T-helper 17 cell (primary cell): ENCODE data around the gene TMEM127. TPM values are rescaled to one million over a fixed set of nuclear protein-coding genes. Genes with fewer than 3 reads are reported as not detected.
"Not testable (repeated sequence)": the region's sequence is repeated elsewhere in the genome, so short reads cannot be mapped to it uniquely, and the experiment has no call there.

Experiments used
- ATAC-seq: fragments of 150-1000 bp; cut with Tn5 transposase; 2 replicates; pipeline ENCODE4 v1.10.0; 2021; ENCODE audit warnings: mild to moderate bottlenecking, moderate library complexity
- DNase-seq, 3 donors: peaks; one replicate each; pipeline versions ENCODE4 v3.0.0 to v3.0.0-alpha.2; 2020 to 2021
- H3K9me3 ChIP-seq: one replicate; pipeline ENCODE4 v1.7.0; 2013; ENCODE audit warnings: low read length, mild to moderate bottlenecking; ENCODE audit not compliant: control insufficient read depth, poor library complexity, severe bottlenecking
- H3K27ac Mint-ChIP-seq: one replicate; pipeline ENCODE4 v1.8.0; 2022; ENCODE audit warnings: mild to moderate bottlenecking, moderate library complexity, mixed read lengths
- H3K27me3 Mint-ChIP-seq: one replicate; pipeline ENCODE4 v1.8.0; 2022; ENCODE audit warnings: mixed read lengths
- H3K36me3 Mint-ChIP-seq: one replicate; pipeline ENCODE4 v1.8.0; 2022; ENCODE audit warnings: low read depth, mixed read lengths
- H3K4me1 Mint-ChIP-seq: one replicate; pipeline ENCODE4 v1.8.0; 2022; ENCODE audit warnings: mild to moderate bottlenecking, mixed read lengths
- H3K4me3 Mint-ChIP-seq: one replicate; pipeline ENCODE4 v1.8.0; 2022; ENCODE audit warnings: mild to moderate bottlenecking, moderate library complexity, mixed read lengths
- total RNA-seq, 4 donors: library from RNA in 2 of 4; stranded (reverse) in 2 of 4; gene quantifications; one replicate each; pipeline ENCODE4 v1.2.3 and lab custom pipeline; 2022 to 2026

TMEM127 gene
- total RNA-seq, 2 donors from 2014 or later = 36.4 to 44.8 TPM

GRCh38 chr2:96221106-96221505, 44.7 kb downstream of the TMEM127 start:
- H3K4me3 Mint-ChIP-seq, DNase-seq, H3K9me3 ChIP-seq, ATAC-seq, H3K36me3 Mint-ChIP-seq, H3K27me3 Mint-ChIP-seq, H3K4me1 Mint-ChIP-seq, H3K27ac Mint-ChIP-seq: not testable (repeated sequence)

DNA sequence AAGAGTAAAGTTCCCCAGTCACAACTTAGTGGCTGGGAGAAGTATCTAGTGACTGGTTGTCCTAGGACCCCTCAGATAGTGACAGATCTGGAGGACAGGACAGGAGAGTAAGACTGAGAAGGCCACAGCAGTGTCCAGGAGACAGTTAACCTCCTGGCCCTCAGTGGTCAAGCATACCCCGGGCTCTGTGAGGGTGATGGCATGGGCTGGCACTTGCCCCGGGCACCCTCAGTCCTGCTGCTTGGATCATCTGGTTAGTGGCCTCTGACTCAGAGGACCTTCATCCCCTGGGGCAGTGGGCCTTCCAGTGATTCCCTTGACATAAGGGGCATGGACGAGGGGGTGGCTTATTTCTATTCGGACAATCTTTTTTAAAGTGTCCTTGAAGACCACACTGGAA, 45.8 kb downstream of the TMEM127 start:
- H3K4me3 Mint-ChIP-seq, H3K36me3 Mint-ChIP-seq, ATAC-seq, DNase-seq, H3K27me3 Mint-ChIP-seq, H3K27ac Mint-ChIP-seq, H3K9me3 ChIP-seq, H3K4me1 Mint-ChIP-seq: not testable (repeated sequence)

DNA sequence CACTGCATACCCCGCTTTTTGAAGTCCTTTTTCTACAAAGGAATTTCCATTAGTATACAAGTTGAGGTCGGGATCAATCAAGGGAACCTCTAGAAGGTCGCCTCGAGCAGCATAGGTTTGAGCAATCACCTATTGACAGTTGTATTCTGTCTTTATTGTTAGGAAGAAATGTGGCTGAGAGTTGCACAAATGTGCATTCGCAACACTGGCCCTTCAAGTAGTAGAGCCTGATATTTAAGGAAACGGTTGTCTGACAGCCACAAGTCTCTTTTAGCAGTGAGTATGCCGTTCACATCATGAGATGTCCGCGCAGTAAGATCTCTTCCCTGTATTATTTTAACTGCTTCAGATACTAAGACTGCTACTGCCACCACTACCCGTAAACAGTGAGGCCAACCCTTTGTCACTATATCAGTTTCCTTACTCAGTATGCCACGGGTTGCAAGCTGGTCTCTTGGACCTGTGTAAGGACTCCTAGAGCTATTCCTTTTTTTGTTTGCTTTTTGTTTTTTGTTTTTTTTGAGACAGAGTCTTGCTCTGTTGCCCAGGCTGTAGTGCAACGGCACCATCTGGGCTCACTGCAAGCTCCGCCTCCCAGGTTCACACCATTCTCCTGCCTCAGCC, 47.2 kb downstream of the TMEM127 start:
- no peaks in the 10 kb centered on the region for H3K9me3 ChIP-seq
- no peak for DNase-seq
- H3K36me3 Mint-ChIP-seq = peaks cover 3% of the 10 kb centered on the region
- H3K27me3 Mint-ChIP-seq = no peaks in the 10 kb centered on the region
- H3K27ac Mint-ChIP-seq = no peak overlapping the region
- H3K4me3 Mint-ChIP-seq = no peak overlapping the region
- no peak for ATAC-seq
- peaks cover 4% of the 10 kb centered on the region for H3K4me1 Mint-ChIP-seq

GRCh38 chr2:96214554-96214953, 51.2 kb downstream of the TMEM127 start:
- no peak overlapping the region for H3K27ac Mint-ChIP-seq
- no peak for ATAC-seq
- no peaks in the 10 kb centered on the region for H3K36me3 Mint-ChIP-seq
- no peak overlapping the region for H3K4me3 Mint-ChIP-seq
- DNase-seq = no peak
- H3K27me3 Mint-ChIP-seq = no peaks in the 10 kb centered on the region
- no peaks in the 10 kb centered on the region for H3K9me3 ChIP-seq
- H3K4me1 Mint-ChIP-seq = peaks cover 4% of the 10 kb centered on the region

GRCh38 chr2:96213379-96213778, 52.4 kb downstream of the TMEM127 start:
- H3K27ac Mint-ChIP-seq = no peak overlapping the region
- H3K9me3 ChIP-seq = no peaks in the 10 kb centered on the region
- DNase-seq (no peak), ATAC-seq (no peak)
- no peaks in the 10 kb centered on the region for H3K36me3 Mint-ChIP-seq
- no peaks in the 10 kb centered on the region for H3K27me3 Mint-ChIP-seq
- H3K4me1 Mint-ChIP-seq = peaks cover 6% of the 10 kb centered on the region
- H3K4me3 Mint-ChIP-seq = no peak overlapping the region

- H3K27ac Mint-ChIP-seq = no peak overlapping the region
- no peaks in the 10 kb centered on the region for H3K9me3 ChIP-seq
- H3K4me1 Mint-ChIP-seq = peaks cover 10% of the 10 kb centered on the region
- no peaks in the 10 kb centered on the region for H3K27me3 Mint-ChIP-seq
- ATAC-seq (no peak), DNase-seq (no peak)
- peaks cover 2% of the 10 kb centered on the region for H3K36me3 Mint-ChIP-seq
- H3K4me3 Mint-ChIP-seq = no peak overlapping the region
Observed at GRCh38 chr2:96212339-96212738, 53.5 kb downstream of the TMEM127 start.

GRCh38 chr2:96209729-96210085, 56.1 kb downstream of the TMEM127 start:
- H3K4me1 Mint-ChIP-seq = peaks cover 29% of the 10 kb centered on the region
- H3K27me3 Mint-ChIP-seq = no peaks in the 10 kb centered on the region
- H3K27ac Mint-ChIP-seq = no peak overlapping the region
- DNase-seq (no peak), ATAC-seq (no peak)
- H3K4me3 Mint-ChIP-seq = peak overlapping the region; percentile 98
- H3K9me3 ChIP-seq = no peaks in the 10 kb centered on the region
- H3K36me3 Mint-ChIP-seq = peaks cover 4% of the 10 kb centered on the region

- ATAC-seq = no peak
- Mint-ChIP-seq H3K27me3 (no peaks in the 10 kb centered on the region), H3K27ac (peak overlapping the region; percentile 95), H3K4me3 (peak overlapping the region; percentile 98), H3K36me3 (peaks cover 4% of the 10 kb centered on the region), H3K4me1 (peaks cover 31% of the 10 kb centered on the region)
- H3K9me3 ChIP-seq = no peaks in the 10 kb centered on the region
- DNase-seq = no peak
Observed at GRCh38 chr2:96209011-96209728, 56.6 kb downstream of the TMEM127 start.

- Mint-ChIP-seq H3K4me1 (peaks cover 38% of the 10 kb centered on the region), H3K27me3 (no peaks in the 10 kb centered on the region), H3K27ac (peak within 1 kb of the TSS; percentile 95), H3K4me3 (peak within 1 kb of the TSS; percentile 98), H3K36me3 (peaks cover 4% of the 10 kb centered on the region)
- DNase-seq (peak; percentile 92 to 94 (median 93)), ATAC-seq (peak; percentile 88)
- no peaks in the 10 kb centered on the region for H3K9me3 ChIP-seq
Observed at GRCh38 chr2:96208143-96209010, 57.4 kb downstream of the TMEM127 start, which contains the start of gene STARD7. TSS of gene STARD7 (minus strand) at chr2:96208827. CDS start at chr2:96208434, 393 bp downstream.

GRCh38 chr2:96207774-96208142, 58.0 kb downstream of the TMEM127 start:
- Mint-ChIP-seq H3K27me3 (no peaks in the 10 kb centered on the region), H3K4me3 (peak overlapping the region; percentile 98), H3K4me1 (peaks cover 44% of the 10 kb centered on the region), H3K27ac (peak overlapping the region; percentile 95), H3K36me3 (peaks cover 4% of the 10 kb centered on the region)
- DNase-seq (no peak), ATAC-seq (peak; percentile 9)
- H3K9me3 ChIP-seq = no peaks in the 10 kb centered on the region

GRCh38 chr2:96207073-96207773, 58.6 kb downstream of the TMEM127 start:
- Mint-ChIP-seq H3K4me3 (peak overlapping the region; percentile 98), H3K27me3 (no peaks in the 10 kb centered on the region), H3K36me3 (peaks cover 4% of the 10 kb centered on the region), H3K27ac (peak overlapping the region; percentile 95), H3K4me1 (peaks cover 47% of the 10 kb centered on the region)
- DNase-seq (no peak), ATAC-seq (no peak)
- no peaks in the 10 kb centered on the region for H3K9me3 ChIP-seq

GRCh38 chr2:96205888-96206287, 59.9 kb downstream of the TMEM127 start:
- Mint-ChIP-seq H3K4me1 (peaks cover 50% of the 10 kb centered on the region), H3K4me3 (peak overlapping the region; percentile 82), H3K36me3 (peaks cover 4% of the 10 kb centered on the region), H3K27me3 (no peaks in the 10 kb centered on the region), H3K27ac (peak overlapping the region; percentile 95)
- ATAC-seq (no peak), DNase-seq (no peak)
- H3K9me3 ChIP-seq = no peaks in the 10 kb centered on the region
